Fibroblast of skin of scalp (primary cell): ENCODE measurements around the gene CFAP92.
"Not testable (repeated sequence)": the region's sequence is repeated elsewhere in the genome, so short reads cannot be mapped to it uniquely, and the experiment has no call there.

Experiments used
- DNase-seq: peaks from one replicate; pipeline ENCODE4 v3.0.0-alpha.2; 2013

The CFAP92 gene

GRCh38 chr3:128895843-128896697 is 97.8 kb downstream of the CFAP92 start:
- peak; percentile 42 for DNase-seq

DNA sequence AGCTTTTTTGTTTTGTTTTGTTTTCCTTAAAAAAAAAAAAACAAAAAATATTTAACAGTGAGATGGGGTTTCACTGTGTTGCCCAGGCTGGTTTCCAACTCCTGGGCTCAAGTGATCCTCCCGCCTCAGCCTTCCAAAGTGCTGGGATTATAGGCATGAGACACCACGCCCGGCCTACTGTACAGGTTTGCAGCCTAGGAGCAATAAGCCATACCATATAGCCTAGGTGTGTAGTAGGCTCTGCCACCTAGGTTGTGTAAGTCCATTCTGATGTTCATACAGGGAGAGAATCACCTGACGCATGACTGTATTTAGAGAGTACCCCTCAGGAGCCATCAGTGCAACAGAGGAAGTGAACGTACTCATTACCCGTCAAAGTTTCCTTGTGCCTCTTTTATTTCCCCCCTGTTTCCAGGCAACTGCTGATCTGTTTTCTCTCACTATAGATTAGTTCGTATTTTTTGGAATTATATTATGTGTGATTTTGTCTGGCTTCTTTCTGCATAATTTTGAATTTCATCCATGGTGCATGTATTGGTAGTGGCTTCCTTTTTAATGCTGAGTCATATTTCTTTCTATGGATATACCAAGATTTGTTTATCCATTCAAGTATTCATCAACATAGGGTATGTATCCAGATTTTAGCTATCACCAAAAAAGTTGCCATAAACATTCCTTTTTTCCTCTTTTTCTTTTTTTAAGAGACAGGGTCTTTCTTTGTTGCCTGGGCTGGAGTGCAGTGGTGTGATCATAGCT is 104.6 kb downstream of the CFAP92 start:
- no peak for DNase-seq

DNA sequence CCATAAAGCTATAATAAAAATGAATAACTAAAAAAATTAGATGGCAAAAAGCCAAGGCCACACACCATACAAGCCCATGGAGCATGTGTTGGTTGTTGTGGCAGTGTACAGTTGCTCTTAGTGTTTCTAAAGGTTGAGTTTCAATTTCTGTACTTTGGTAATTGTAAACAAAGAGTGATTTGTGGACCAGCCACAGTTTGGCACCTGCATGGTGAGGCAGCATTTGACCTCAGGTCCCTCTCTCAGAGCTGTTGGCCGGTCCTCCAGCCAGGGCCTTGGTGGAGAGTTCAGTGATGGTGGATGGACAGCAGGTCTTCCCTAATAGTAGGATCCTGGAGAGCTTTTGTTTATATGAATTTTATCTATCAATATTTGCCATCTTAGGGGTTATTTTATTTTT is 108.9 kb downstream of the CFAP92 start:
- DNase-seq, result no peak

DNA sequence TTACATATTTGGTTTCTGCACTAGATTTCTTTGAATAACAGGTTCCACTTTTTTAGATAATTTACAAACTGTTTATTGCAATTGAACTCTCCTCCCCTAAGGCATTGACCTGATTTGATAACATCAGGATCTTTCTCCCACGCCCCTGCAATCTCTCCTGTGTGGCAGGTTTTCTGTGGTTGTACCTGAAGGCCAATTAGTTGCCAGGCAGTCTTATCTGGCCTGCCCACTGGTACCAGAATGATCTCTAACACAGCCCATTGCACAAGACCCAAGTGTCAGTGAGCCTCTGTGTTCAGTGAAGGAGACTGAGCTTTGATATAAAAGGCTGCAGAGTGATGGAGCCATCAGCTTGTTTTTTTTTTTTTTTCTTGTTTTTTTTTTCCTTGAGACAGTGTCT is 111.2 kb downstream of the CFAP92 start:
- DNase-seq, result no peak

DNA sequence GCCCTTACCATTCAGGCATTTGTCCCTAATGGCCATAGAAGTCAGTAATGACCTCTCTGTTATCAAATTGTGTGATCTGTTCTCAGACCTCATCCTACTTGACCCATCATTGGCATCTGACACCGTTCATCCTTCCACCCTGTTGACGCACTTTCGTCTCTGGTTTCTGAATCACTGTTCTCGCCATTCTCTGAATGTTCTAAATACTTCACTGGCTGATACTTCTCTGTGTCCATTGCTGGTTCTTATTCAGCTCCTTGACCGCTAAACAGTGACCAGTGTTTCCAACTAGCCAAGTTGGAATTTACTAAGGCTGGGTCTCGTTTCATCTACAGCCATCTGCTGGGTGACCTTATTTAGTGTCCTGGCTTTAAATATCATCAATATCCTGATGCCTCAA is 112.3 kb downstream of the CFAP92 start:
- no peak for DNase-seq

DNA sequence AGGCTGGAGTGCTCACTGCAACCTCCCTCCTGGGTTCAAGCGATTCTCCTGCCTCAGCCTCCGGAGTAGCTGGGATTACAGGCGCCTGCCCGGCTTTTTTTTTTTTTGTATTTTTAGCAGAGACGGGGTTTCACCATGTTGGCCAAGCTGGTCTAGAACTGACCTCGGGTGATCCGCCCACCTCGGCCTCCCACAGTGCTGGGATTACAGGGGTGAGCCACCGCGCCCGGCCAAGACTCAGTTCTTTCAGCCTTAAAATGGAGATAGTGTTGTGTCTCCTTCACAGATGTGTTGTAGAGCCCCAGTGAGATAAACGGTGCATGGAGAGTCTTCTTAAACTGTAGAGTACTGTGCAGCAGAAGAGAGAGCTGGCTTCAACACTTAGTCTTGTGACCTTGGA is 113.4 kb downstream of the CFAP92 start:
- not testable (repeated sequence) for DNase-seq

DNA sequence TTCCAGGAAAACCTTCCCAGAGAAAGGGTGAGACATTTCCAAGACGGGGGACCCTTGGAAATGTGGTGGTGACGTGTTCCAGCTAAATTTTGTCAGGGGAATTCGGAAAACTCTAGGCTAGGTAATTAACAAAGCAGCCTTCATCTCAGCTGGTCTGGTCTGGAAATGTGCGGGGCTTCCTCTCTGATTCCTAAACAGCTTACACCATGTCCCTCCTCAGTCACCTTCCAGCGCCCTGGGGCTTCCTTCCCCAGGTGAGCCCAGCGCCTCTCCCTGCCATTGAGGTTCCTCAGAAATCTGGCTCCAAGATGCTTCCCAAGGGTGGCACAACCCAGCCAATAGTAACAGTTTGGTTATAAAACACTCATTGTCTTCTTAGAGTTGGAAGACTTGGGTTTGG is 113.9 kb downstream of the CFAP92 start:
- DNase-seq, result no peak

GRCh38 chr3:128879125-128879969 is 114.5 kb downstream of the CFAP92 start, which contains the start of gene ACAD9:
ACAD9 (plus strand) TSS chr3:128879620; CDS start chr3:128879692, 72 bp downstream.
- peak; percentile 98 for DNase-seq

- peak; percentile 50 for DNase-seq
Observed at GRCh38 chr3:128878556-128879124, 115.2 kb downstream of the CFAP92 start.

GRCh38 chr3:128878011-128878457 is 115.8 kb downstream of the CFAP92 start:
- no peak for DNase-seq

DNA sequence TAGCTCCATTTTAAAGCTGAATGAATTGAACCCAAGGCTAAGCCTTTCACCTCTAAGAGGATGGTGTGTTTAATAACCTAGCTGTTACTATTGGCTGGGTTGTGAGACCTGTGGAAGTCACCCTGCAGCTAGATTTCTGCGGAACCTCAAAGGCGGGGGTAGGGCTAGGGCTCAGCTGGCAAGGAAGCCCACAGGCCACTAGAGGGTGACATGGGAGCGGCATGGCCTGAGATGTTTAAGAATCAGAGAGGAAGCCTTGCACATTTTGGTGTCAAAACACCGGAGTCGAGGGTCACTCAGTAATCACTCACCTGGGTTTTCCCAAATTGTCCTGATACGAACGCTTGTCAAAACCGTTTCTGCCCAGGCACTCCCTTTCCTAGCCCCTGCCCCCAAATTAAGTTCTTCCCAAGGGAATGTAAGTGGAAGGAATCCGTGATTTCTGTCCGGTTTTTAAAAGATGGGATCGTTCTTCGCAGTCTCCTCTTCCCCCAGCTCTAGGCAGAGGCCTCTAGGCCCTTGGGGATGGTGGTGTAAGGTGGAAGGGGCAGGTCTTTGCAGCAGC is 118.2 kb downstream of the CFAP92 start:
- peak; percentile 33 for DNase-seq

DNA sequence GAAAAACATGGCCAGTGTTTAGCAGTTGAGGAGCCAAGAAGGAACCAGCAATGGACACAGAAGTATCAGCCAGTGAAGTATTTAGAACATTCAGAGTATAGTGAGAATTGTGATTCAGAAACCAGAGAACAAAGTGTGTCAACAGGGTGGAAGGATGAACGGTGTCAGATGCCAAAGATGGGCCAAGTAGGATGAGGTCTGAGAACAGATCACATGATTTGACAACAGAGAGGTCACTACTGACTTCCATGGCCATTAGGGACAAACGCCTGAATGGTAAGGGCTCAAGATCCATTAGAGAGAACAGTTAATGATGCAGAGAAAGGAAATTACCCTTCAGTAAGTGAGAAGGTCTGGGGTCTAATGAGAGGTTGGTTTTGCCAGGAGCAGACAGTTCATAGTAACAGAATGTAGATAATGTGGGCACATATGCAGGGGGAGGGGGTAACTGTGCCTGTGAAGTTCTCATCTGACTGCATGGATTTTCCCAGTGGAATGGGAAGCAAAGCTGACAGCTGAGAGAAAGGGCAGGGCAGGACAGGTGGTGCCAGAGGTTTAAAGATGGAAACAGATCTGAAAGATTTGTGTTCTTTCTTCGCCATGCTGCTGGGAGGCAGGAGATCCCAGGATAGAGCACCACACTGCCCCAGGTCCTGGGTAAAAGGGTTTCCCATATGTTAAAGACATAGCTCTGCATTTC is 119.2 kb downstream of the CFAP92 start:
- no peak for DNase-seq

GRCh38 chr3:128873244-128874022 is 120.4 kb downstream of the CFAP92 start:
- DNase-seq, result no peak

DNA sequence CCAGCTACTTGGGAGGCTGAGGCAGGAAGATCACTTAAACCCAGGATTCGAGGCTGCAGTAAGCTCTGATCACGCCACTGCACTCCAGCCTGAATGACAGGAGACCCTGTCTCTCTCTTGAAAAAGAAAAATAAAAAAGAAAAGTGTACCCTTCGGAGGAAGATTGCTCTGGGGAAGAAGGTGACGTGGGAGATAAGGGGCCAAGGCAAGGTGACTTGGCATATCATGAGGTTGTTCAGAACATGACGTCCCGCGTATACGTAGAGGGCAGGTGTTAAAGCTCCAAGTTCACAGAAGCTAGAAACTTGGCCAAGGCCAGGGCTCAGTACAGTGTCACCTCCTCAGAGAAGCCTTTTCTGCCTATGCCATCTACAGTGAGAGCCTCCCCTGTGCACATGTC is 121.1 kb downstream of the CFAP92 start:
- DNase-seq, result no peak

DNA sequence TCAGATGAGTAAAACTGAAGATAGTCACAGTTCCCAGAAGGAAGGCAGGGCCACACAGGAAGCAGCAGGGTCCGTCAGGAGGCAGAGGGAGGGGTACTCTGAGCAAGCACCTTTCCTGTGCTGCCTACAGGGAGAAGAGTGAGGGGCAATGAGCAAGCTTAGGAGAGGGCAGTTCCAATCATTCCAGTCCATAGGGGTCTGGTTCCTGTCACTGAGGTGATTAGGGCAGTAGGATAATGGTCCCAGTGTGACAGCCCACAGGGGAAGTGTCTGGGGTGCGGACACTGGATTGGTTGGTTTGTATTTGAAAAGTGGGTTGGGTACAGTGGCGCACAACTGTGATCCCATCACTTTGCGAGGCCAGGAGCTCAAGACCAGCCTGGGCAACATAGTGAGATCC is 121.6 kb downstream of the CFAP92 start:
- DNase-seq, result no peak

DNA sequence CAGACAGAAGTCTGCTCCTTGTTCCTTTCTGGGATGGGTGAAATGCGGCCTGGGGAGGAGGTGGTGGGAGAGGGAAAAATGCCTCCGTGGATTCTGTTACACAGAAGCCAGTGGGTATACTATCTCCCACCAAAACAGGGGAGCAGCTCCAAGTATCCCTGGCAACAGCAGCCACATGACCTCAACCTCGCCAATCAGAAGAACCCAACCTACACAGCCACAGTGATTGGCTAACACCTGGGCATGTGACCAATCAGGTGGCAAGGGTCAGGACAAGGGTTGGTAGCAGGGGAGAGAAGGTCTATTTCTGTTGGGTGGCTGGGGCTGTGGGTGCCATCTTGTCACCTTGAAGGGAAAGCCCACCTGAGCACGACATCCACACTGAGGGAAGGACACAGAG is 123.5 kb downstream of the CFAP92 start:
- no peak for DNase-seq

DNA sequence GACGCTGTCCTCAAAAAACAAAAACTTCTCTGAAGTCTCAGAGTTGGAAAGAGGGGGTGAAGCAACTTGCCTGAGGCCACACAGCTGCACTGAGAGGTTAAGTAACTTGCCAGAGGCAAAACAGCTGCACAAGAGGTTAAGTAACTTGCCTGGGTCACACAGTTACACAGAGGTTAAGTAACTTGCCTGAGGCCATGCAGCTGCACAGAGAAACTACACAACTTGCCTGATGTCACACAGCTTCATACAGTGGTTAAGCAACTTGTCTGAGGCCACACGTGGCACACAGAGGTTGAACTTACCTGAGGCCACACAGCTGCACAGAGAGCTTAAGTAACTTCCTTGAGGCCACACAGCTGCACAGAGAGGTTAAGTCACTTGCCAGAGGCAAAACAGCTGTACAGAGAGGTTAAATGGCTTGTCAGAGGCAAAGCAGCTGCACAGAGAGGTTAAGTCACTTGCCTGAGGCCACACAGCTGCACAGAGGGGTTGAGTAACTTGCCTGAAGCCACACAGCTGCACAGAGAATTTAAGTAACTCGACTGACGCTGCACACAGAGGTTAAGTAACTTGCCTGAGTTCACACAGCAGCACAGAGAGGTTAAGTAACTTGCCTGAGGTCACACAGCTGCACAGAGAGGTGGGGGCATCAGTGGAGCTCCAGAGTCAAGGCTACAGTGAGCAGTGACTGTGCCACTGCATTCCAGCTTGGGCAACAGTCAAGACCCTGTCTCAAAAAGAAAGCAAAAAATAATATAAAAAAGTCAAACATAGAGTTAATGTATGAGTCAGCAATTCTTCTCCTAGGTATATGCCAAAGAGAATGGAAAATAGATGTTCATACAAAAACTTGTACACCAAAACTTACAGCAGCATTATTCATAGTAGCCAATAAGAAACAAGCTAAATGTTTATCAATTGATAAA is 126.4 kb downstream of the CFAP92 start:
- DNase-seq, result no peak

- not testable (repeated sequence) for DNase-seq
Observed at GRCh38 chr3:128864849-128865804, 128.7 kb downstream of the CFAP92 start.
